AG09309 (cell line): ENCODE results near the gene SMIM35.
A peak's percentile ranks its signal among the peaks of the same experiment; 100 is the strongest.

Source experiments
- DNase-seq: peaks from one replicate; pipeline ENCODE4 v3.0.0-alpha.2; 2010; ENCODE audit warnings: low read depth
- H3K4me3 ChIP-seq: 2 replicates; pipeline ENCODE4 v1.5.1; 2011; ENCODE audit warnings: mild to moderate bottlenecking, low read depth, low read length, moderate library complexity; ENCODE audit not compliant: control insufficient read depth
- TF ChIP-seq, protein P1 (sequence below): IDR thresholded peaks from 2 replicates; pipeline ENCODE4 v1.5.1; 2011; ENCODE audit warnings: mild to moderate bottlenecking, low read depth, low read length, inconsistent platforms; ENCODE audit not compliant: insufficient read depth, control insufficient read depth; ENCODE audit errors: missing control alignments

Gene SMIM35

DNA sequence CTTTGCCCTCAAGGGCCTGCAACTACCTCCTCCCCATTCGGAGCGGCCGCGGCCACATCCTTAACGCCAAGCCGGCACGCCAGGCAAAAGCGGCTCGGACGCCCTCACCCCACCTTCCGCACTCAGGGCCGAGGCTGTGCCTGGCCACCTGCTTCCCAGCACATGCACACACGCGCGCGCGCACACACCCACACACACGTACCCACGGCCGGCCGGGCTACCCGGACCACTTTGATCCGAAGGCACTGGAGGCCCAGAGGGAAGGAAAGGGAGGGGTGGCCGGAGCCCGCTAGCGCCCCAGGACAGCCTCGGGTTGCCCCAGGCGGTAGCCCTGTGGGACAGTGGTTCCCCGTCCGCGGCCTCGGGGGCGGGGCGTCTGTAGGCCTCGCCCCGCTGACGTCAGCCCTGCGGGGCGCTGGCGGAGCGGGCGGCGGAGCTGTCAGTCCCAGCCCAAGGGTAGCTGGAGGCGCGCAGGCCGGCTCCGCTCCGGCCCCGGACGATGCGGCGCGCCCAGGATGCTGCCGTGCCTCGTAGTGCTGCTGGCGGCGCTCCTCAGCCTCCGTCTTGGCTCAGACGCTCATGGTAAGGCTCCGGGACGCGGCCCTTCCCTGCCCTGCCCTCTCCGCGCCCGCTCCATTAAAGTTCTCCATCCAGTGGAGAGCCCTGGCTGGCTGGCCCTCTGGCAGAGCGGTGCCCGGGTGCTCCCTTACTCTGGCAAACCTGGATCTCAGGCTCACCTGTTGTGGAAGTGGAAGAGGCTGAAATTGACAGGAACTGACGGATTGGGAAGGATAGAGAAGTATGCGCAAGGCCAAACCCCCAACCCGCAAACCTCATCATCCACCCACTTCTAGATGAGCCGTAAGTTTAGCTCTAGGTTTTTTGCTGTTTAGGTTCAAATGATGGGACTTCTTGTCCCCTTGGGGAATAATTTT lies 100.5 kb downstream of the SMIM35 start, which contains the start of gene IL10RA:
Gene IL10RA (plus strand): TSS at position 442 of the 935 bp plus-strand sequence. CDS start 74 bp downstream, at position 516.
- peak within 1 kb of the TSS; percentile 11 for H3K4me3 ChIP-seq
- no peak for DNase-seq
- TF ChIP-seq, protein P1, sequence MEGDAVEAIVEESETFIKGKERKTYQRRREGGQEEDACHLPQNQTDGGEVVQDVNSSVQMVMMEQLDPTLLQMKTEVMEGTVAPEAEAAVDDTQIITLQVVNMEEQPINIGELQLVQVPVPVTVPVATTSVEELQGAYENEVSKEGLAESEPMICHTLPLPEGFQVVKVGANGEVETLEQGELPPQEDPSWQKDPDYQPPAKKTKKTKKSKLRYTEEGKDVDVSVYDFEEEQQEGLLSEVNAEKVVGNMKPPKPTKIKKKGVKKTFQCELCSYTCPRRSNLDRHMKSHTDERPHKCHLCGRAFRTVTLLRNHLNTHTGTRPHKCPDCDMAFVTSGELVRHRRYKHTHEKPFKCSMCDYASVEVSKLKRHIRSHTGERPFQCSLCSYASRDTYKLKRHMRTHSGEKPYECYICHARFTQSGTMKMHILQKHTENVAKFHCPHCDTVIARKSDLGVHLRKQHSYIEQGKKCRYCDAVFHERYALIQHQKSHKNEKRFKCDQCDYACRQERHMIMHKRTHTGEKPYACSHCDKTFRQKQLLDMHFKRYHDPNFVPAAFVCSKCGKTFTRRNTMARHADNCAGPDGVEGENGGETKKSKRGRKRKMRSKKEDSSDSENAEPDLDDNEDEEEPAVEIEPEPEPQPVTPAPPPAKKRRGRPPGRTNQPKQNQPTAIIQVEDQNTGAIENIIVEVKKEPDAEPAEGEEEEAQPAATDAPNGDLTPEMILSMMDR = no peak

DNA sequence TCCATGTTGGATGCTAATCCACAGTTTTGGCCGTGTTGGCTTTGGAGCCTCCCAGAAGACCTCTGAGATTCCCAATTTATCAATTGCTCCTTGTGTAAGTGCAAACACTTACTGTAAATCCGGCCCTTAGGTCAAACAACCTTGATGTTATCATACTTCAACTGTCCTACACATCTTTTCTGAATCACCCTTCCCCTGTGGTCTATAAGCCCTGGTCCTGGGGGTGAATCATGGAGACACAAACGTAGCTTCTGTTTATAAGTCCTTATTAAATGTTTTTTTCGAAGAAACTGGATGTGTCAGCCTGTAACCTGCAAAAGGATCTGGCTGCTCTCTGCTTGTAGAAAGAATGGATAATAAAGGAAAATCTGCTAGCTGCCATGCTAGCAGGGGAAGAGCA lies 102.3 kb downstream of the SMIM35 start:
- no peak overlapping the region for H3K4me3 ChIP-seq
- TF ChIP-seq, protein P1 = no peak
- DNase-seq = no peak

DNA sequence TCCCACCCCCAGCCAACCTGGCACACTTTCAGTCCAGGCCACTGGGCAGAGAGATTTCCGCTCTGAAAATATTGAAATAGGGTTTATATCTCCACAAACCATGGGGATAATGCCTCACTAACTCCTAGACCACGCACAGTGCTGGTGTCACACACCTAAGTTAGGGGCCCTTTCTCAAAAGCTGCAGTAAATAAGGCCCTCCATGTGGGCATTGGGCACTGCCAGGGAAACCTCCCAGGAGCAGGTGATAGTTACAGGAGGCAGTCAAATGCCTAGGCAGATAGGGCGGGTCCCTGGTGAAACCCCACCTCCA lies 103.6 kb downstream of the SMIM35 start:
- TF ChIP-seq, protein P1 = no peak
- DNase-seq = no peak
- no peak overlapping the region for H3K4me3 ChIP-seq

- TF ChIP-seq, protein P1 = no peak
- no peak overlapping the region for H3K4me3 ChIP-seq
- no peak for DNase-seq
These were observed 106.0 kb downstream of the SMIM35 start for GRCh38 chr11:117980720-117981119.

DNA sequence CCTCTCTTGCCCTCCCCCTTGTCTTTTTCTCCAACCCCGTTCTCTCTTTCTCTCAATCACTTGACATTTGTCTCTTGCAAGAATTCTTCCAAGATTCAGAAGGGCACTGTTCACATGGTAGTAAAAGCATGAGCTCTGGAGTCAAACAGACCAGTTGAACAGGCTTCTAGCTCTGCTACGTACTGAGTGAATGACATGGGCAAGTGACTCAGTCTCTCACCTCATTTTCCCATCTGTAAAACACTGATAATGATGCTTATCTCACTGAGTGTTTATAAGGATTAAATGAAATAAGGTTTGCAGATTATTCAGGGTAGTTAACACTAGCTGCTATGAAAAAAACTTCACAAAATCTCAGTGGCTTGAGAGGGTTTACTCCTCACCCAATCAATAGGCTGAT lies 106.5 kb downstream of the SMIM35 start:
- TF ChIP-seq, protein P1 = no peak
- no peak for DNase-seq
- no peak overlapping the region for H3K4me3 ChIP-seq

- TF ChIP-seq, protein P1 = no peak
- DNase-seq = no peak
- no peak overlapping the region for H3K4me3 ChIP-seq
These were observed 107.1 kb downstream of the SMIM35 start for GRCh38 chr11:117979481-117980211.
